Stomach (tissue), 9 donors: ENCODE measurements around the gene CACNA1G. TPM values are rescaled to one million over a fixed set of nuclear protein-coding genes. Genes with fewer than 3 reads are reported as not detected.

Experiments used
- DNase-seq, 2 donors: peaks; one replicate each; pipeline versions ENCODE4 v3.0.0 to v3.0.0-alpha.2; 2013 to 2019
- H3K27ac ChIP-seq, 5 donors: fragments of 200-600 bp in 4 of 5; sonication (generic) in 4 of 5; one replicate each; pipeline ENCODE4 v1.5.1; 2013 to 2019; ENCODE audit warnings: mild to moderate bottlenecking in 1 of 5, moderate library complexity in 1 of 5
- H3K27me3 ChIP-seq, 3 donors: fragments of 200-600 bp; sonication (generic); one replicate each; pipeline ENCODE4 v1.5.1; 2017 to 2019; ENCODE audit warnings: mixed run types in 1 of 3
- H3K36me3 ChIP-seq, 4 donors: fragments of 200-600 bp; sonication (generic); 1 replicate in 3 of 4; 2 replicates in 1 of 4; pipeline ENCODE4 v1.5.1; 2016 to 2019
- H3K4me1 ChIP-seq, 4 donors: fragments of 200-600 bp; sonication (generic); one replicate each; pipeline ENCODE4 v1.5.1; 2016 to 2019
- H3K4me3 ChIP-seq, 4 donors: fragments of 200-600 bp; sonication (generic) in 3 of 4; one replicate each; pipeline ENCODE4 v1.5.1; 2016 to 2019; ENCODE audit warnings: mild to moderate bottlenecking in 1 of 4
- H3K9me3 ChIP-seq, 4 donors: fragments of 200-600 bp; sonication (generic); one replicate each; pipeline ENCODE4 v1.5.1; 2016 to 2019
- EP300 ChIP-seq: sonication (generic); formaldehyde crosslinking; IDR thresholded peaks from one replicate; pipeline ENCODE4 v1.6.1; 2017; ENCODE audit warnings: antibody characterized with exemption
- POLR2A ChIP-seq, 4 donors: fragments of 450-650 bp; IDR thresholded peaks; one replicate each; pipeline ENCODE4 v1.6.1; 2016; ENCODE audit warnings: antibody characterized with exemption in 4 of 4, control low read depth in 2 of 4, mild to moderate bottlenecking in 1 of 4, moderate library complexity in 1 of 4
- POLR2AphosphoS5 ChIP-seq, 3 donors: sonication (generic); formaldehyde crosslinking; IDR thresholded peaks; one replicate each; pipeline ENCODE4 v1.6.1; 2016; ENCODE audit warnings: antibody characterized with exemption in 3 of 3
- WGBS, 5 donors: extraction: QIAGEN DNeasy Blood & Tissue Kit in 3 of 5; methylation state at CpG; one replicate each; pipeline versions ENCODE4 v1.1.5 to v1.1.7; 2013 to 2018; 5-methylcytosine and 5-hydroxymethylcytosine counted together
- intact Hi-C: fragments of 100-400 bp; cut with DNase I; formaldehyde crosslinking; loops from one replicate; pipeline ENCODE4 v1.15.1; 2023; ENCODE audit warnings: low total_unique reads
- polyA plus RNA-seq, 3 donors: library from polyadenylated mRNA; stranded (reverse); fragments of 200-250 nt; gene quantifications; one replicate each; pipeline ENCODE4 v1.2.3, GENCODE V29; 2013
- total RNA-seq, 5 donors: library from RNA; depleted of rRNA; stranded (reverse); fragments of >200 nt; gene quantifications; one replicate each; pipeline versions ENCODE4 v1.1.0 to v1.2.3, GENCODE V29; 2014 to 2016
- TF ChIP-seq, protein P1 (sequence below), 7 experiments: fragments of 450-650 bp in 4 of 7; fragments of 200-600 bp in 3 of 7; sonication (generic) in 3 of 7; IDR thresholded peaks; one replicate each; pipeline ENCODE4 v1.5.1; 2016 to 2019; ENCODE audit warnings: antibody characterized with exemption in 7 of 7, control low read depth in 2 of 7, mild to moderate bottlenecking in 1 of 7
- donor health status: healthy with polysubstance abuse.
- donor health status: Bipolar disorder and iron deficiency.
- donor health status: healthy.

Gene CACNA1G
- total and polyA plus RNA-seq, 8 donors = 0.06 to 3.7 (median 1.1) TPM; not detected in 4

DNA sequence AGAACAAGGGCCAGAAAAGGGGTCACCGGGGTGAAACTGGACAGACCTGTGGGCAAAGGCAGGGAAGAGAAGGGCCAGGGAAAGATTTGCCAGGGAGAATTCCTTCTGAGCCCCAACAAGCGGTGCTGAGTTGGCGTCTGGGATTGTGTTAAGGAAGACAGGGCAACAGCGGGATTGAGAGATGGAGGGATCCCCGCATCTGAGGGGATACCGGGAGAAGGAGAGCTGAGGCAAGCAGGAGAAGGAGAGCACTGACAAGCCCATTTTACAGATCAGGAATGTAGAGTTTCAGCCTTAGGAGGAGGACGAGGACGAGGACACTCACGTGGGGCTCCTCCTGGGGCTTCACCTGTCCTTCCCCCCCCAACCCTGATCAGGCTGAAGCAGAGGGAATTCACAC, 73.2 kb downstream of the CACNA1G start:
- Histone ChIP-seq H3K27me3 (peaks cover 0 to 49% (median 12%) of the 10 kb centered on the region in 3 donors), H3K36me3 (no peaks in the 10 kb centered on the region), H3K27ac (no peak overlapping the region), H3K4me1 (peaks cover 40 to 79% (median 59%) of the 10 kb centered on the region in 4 donors), H3K9me3 (no peaks in the 10 kb centered on the region), H3K4me3 (no peak overlapping the region)
- TF ChIP-seq POLR2A (IDR thresholded peaks at IDR 0.05) (no peak), EP300 (no peak), POLR2AphosphoS5 (IDR thresholded peaks at IDR 0.05) (no peak)
- TF ChIP-seq, protein P1, sequence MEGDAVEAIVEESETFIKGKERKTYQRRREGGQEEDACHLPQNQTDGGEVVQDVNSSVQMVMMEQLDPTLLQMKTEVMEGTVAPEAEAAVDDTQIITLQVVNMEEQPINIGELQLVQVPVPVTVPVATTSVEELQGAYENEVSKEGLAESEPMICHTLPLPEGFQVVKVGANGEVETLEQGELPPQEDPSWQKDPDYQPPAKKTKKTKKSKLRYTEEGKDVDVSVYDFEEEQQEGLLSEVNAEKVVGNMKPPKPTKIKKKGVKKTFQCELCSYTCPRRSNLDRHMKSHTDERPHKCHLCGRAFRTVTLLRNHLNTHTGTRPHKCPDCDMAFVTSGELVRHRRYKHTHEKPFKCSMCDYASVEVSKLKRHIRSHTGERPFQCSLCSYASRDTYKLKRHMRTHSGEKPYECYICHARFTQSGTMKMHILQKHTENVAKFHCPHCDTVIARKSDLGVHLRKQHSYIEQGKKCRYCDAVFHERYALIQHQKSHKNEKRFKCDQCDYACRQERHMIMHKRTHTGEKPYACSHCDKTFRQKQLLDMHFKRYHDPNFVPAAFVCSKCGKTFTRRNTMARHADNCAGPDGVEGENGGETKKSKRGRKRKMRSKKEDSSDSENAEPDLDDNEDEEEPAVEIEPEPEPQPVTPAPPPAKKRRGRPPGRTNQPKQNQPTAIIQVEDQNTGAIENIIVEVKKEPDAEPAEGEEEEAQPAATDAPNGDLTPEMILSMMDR (IDR thresholded peaks at IDR 0.05) = no peak
- intact Hi-C loops = no loop called here
- WGBS, 5 donors = 86 to 94% (median 91%) methylated on average over 9 of the region's 9 CpGs
- DNase-seq = no peak

DNA sequence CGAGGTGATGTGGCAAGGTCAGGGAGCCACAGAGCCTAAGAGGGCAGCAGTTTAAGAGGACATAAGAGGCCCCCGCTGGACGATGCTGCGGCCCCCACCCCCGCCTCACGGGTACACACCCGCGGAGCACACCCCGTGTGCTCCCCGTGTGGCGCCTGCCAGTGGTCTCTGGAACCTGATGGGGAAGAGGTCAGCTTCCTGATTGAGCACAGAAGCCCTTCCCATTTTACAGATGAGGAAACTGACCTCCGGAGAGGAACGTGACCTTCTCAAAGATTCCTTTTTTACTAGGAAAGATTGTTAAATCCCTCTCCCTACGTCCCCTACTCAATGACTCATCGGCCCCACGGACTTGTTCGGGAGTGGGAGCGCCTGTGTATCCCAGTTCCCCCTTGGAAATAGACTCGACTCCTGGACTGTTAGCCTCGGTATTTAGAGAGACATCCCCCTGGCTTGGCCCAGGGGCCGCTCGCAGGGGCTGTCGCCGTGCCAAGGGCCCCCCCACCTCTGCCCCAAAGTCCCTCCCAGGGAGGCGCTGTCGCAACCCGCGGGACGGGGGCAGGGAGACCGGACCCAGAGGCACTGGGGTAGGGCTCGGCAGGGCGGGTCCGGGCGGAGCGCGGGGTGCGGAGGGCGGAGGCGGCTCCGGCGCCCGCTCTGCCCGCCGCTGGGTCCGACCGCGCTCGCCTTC, 73.9 kb downstream of the CACNA1G start, which contains the start of gene ABCC3:
Gene ABCC3 (plus strand): TSS at position 658 of the 691 bp plus-strand sequence. CDS start 56 bp downstream, outside the sequence.
- Histone ChIP-seq H3K27ac (peak within 1 kb of the TSS; percentile 72 to 89 (median 88)), H3K27me3 (peaks cover 0 to 46% (median 12%) of the 10 kb centered on the region in 3 donors), H3K4me1 (peaks cover 47 to 83% (median 66%) of the 10 kb centered on the region in 4 donors), H3K9me3 (no peaks in the 10 kb centered on the region), H3K4me3 (peak within 1 kb of the TSS; percentile 51 to 63 (median 62)), H3K36me3 (no peaks in the 10 kb centered on the region)
- WGBS, 5 donors = 3 to 21% (median 10%) methylated on average over 27 to 48 of the region's 48 CpGs
- DNase-seq = peak; percentile 75 to 91
- intact Hi-C loops = no loop called here
- TF ChIP-seq, protein P1 (IDR thresholded peaks at IDR 0.05) = no peak
- TF ChIP-seq EP300 (no peak), POLR2A (IDR thresholded peaks at IDR 0.05) (no peak), POLR2AphosphoS5 (IDR thresholded peaks at IDR 0.05) (peak in 2 of 3 donors; percentile 72 to 78)

DNA sequence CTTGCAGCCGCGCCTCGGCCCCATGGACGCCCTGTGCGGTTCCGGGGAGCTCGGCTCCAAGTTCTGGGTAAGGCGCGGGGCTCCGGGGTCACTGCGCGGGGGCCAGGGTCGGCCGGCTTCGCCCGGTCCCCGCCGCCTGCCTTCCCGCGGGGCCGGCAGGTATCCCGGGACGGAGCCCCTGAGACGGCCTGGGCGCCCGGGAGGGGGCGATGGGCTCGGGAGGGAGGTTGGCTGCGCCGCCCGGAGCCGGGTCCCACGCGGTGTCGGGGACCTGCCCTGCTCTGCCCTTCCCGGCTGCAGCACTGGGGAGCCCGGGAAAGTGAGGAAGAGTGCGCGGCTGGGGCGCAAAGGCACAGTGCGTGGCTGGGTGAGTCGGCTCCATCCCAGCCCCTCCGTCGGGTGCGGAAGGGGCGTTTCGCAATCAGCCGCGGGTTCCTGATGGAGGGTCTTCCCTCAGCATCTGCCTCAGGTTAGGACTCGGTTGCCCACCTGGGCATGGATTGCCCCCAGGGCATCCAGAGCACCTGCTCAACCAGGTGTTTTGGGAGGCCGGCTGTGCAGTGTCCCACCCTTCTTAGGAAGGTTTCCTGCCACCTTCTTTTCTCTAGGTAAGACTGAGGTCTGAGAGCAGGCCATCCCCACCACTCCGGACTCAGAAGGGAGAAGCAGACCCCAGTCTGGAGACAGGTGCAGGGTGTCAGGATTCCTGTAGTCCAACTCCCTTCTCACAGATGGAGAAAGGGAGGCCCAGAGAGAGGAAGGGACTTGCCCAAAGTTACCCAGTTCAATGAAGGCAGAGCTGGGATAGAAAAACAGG, 74.6 kb downstream of the CACNA1G start:
- Histone ChIP-seq H3K4me1 (peaks cover 55 to 86% (median 70%) of the 10 kb centered on the region in 4 donors), H3K9me3 (no peaks in the 10 kb centered on the region), H3K27ac (peak overlapping the region; percentile 72 to 89 (median 88)), H3K4me3 (peak overlapping the region; percentile 51 to 63 (median 62)), H3K36me3 (no peaks in the 10 kb centered on the region), H3K27me3 (peaks cover 0 to 41% (median 12%) of the 10 kb centered on the region in 3 donors)
- WGBS, 5 donors = 2 to 14% (median 4%) methylated on average over 15 to 52 of the region's 52 CpGs
- TF ChIP-seq, protein P1 (IDR thresholded peaks at IDR 0.05) = peak in 1 of 7 experiments; percentile 8
- TF ChIP-seq EP300 (no peak), POLR2AphosphoS5 (IDR thresholded peaks at IDR 0.05) (no peak), POLR2A (IDR thresholded peaks at IDR 0.05) (no peak)
- intact Hi-C loops = no loop called here
- DNase-seq = no peak

DNA sequence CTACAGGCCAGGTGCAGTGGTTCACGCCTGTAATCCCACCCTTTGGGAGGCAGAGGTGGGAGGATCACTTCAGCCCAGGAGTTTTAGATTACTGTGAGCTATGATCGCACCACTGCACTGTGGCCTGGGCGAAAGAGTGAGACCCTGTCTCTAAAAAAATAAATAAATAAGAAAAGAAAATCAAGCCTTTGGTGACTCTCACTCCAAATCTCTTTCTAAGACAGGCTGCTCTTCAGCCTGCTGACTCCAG, 75.1 kb downstream of the CACNA1G start:
- intact Hi-C loops = no loop called here
- Histone ChIP-seq H3K36me3 (no peaks in the 10 kb centered on the region), H3K27me3 (peaks cover 0 to 36% (median 12%) of the 10 kb centered on the region in 3 donors), H3K27ac (peak overlapping the region; percentile 72 to 89 (median 88)), H3K4me1 (peaks cover 60 to 86% (median 71%) of the 10 kb centered on the region in 4 donors), H3K9me3 (no peaks in the 10 kb centered on the region), H3K4me3 (peak overlapping the region; percentile 51 to 63 (median 62))
- TF ChIP-seq, protein P1 (IDR thresholded peaks at IDR 0.05) = no peak
- TF ChIP-seq POLR2A (IDR thresholded peaks at IDR 0.05) (no peak), EP300 (no peak), POLR2AphosphoS5 (IDR thresholded peaks at IDR 0.05) (no peak)
- no peak for DNase-seq
- WGBS, 5 donors = 45 to 62% (median 49%) methylated on average over 3 of the region's 3 CpGs
